HS-5 (cell line): Measurements from ENCODE around the gene HOXA6.

Experiments used
- DNase-seq: peaks from one replicate; pipeline ENCODE4 v3.0.0-alpha.2; 2012; ENCODE audit warnings: low read depth

HOXA6 gene

DNA sequence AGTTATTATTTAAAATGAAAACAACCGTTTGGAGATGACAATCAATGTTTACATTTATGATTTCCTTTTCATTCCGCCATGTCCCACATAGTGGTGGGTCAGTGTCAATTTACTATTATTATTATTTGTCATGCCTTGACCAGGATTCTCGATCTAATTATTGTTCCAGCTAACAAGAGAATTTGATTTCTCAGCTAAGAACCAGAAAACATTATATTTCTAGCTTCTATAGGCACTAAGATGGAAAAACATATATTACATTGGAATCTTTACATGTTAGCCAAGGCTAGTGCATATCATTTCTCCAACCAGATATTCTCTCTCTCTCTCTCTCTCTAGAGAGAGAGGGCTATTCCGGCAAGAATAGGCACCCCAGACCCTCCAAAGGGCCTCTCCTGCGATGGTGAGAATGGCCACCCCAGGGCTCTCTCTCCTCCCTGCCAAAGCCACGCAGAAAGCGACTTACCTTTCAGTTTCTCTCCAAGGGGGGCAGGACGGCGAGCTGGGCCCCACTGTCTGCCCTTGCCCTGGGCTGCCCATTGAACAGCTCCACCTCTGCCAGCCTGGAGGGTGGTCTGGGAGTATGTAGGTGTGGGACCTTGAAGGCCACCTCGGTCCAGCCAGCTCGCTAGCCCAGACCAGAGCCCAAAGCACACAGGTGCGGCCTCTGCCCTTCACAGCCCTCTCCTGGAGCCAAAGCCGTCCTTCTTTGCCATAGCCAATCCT is 2.4 kb upstream of the HOXA6 start:
- DNase-seq: no peak

DNA sequence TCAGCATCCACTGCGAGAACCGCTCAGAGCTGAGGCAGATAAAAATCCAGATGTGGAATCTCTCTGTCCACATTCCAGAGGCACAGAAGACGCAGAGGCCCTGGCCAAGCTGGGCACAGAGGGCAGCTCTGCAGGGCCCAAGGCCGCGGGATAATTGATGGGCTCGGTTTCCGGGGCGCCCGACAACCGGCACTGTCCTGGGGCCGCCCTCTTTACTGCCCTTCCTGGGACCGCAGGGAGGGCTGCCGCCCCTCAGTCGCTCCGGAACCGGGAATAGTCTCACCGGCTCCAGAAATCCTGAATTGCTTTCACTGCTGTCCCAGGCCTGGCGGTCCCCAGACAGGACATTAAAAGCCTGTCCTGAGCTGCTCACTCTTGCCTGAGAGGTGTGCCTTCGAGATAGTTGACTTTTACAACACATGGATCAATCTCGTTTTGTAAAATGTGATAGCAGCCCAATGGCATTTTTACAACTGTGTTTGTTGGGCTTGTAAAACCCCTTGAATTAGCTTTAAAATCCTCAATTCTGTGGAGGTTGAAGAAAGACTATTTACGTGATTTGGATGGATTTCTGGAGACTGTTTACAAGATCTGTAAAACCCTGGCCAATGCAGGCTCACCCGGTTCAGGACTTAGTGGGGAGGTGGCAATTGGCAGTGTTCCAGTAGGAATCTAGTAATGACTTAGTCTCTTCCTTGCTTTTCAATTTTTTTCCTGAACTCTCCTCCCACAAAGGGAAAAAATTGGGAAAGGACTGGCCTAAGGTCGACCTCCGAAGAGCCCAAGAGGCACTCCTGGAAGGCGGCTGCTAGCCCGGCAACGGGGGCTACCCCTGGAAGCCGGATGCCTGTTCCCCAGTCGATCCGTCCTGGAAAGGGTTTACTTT is 1.4 kb upstream of the HOXA6 start:
- no peak for DNase-seq

DNA sequence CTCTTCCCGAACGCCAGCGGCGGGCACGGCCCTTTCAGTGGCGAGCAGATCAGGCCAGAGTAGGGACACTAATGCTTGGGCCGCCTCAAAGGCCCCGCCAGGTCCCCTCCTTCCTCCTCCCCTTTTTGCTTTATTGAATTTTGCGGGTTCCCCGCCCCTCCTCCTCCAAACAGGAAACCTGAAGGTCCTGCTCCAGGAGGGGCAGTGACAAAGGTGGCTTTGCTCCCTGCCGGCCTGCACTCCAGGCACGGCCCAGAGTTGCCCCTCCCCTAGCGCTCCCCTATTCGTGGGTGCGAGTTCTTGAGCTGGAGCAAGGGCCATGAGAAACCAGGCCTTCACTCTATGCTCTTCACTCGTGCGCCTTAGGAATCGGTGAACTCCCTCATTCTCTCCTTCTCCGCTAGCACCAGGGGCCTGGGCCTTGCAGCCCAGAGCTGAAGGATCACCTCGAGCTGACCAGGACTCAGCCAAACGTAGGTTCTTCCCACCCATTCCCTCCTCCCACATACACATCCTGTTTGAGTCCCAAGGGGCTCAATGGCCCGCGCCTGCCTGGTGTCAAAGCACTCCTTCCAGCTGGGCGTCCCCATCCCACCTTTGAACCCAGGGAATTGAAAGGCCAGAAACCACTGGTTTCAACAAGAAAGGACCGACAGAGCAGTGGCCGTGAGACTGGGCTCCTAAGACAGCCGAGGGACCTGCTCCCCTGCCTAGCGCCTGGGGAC is 619 bp upstream of the HOXA6 start:
- DNase-seq: no peak

DNA sequence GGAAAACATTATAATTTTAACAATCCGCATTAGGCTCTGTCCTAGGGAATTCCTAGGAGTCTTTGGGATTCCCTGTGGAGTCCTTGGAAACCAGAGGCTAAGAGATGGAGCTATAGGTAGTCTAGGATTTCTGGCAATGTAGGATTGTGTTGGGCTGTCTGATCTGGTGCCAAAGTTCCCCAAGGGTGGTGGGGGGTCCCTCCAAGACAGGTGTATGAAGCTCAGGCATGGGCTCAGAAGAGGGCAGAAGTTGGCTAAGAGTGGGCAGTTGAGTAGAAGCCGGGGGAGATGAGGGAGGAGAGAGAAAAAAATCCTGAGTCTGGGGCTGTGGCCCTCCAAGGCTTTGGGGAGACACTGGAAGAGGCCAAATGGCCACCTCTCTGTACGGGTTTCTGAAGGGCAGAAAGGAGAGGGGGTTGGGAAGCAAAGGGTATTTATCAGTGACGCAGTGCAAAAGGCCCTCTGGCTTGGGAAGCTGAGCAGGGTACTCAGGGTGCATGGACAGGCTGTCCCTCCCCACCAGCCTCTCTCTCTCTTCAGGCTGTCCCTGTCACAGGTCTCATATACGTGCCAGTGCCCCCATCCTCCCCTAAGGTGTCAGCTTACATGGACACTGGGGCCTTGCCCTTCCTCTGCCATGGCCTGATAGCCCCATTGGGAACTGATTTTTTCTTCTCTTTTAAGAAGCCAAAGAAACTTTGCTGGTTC is 929 bp downstream of the HOXA6 start:
- no peak for DNase-seq

DNA sequence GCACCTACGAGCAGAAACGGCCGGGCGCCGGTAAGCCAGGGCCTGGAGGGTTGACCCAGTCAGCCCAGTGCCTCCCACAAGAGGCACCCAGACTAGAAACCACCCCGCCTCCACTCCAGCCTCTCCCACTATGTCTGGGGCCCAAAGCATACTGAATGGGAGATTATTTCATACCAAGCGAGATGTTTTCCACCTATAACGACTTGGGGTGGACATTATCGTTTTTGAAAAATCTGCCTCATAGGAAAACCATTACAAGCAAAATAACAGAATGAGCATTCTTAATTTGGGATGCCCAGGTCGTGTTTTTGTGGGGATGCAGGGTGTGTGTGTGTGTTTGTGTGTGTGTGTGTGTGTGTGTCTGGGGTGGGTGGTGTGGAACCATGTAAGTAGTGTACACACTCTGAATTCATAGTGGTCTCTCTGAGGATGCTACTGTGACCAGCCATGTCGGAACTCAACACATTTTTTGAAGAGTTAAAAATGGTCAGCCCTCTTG is 1.6 kb downstream of the HOXA6 start:
- no peak for DNase-seq

DNA sequence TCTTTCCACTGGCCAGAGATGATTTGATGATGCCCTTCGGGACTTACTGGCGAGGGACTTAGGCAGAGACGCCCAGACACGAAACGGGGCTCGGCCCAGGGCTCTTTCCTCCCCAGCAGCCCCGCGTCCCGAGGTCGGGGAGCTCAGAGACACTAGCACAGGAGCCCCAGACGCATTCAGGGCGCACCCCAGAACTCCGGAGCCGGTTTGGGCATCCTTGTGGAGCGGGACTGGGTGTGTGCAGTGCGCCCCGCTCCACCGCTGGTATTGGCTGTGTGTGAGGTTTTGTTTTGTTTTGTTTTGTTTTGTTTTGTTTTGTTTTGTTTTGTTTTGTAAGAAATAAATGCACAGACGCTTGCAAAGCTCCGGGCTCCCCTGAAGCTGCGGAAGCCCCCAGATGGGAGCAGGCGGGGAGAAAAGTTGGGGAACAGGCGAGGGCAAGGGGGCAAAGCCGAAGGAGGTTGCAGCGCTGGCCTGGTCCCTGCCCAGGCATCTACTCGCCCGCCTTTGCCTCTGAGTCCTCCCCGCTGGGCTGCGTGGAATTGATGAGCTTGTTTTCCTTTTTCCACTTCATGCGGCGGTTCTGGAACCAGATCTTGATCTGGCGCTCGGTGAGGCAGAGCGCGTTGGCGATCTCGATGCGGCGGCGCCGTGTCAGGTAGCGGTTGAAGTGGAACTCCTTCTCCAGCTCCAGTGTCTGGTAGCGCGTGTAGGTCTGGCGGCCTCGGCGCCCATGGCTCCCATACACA is 2.2 kb downstream of the HOXA6 start:
- no peak for DNase-seq

DNA sequence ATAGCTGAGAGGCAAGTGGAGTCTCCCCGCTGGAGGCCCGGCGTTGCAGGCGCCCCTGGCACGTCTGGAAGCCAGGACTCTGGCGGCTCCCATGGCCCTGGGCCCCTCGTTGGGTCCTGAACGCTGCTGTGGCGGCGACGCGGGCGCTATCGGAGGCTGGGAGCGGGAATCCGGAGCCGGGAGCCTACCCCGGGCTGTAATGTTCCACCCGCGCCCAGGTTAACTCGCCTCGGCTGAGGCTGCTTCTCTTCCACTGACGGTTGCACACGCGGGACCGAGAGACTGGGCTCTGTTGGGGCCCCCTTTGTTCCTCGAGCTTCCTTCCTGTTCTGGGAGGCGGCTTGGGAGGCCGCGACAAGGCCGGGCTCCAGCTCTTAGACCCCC is 2.8 kb downstream of the HOXA6 start:
- no peak for DNase-seq

DNA sequence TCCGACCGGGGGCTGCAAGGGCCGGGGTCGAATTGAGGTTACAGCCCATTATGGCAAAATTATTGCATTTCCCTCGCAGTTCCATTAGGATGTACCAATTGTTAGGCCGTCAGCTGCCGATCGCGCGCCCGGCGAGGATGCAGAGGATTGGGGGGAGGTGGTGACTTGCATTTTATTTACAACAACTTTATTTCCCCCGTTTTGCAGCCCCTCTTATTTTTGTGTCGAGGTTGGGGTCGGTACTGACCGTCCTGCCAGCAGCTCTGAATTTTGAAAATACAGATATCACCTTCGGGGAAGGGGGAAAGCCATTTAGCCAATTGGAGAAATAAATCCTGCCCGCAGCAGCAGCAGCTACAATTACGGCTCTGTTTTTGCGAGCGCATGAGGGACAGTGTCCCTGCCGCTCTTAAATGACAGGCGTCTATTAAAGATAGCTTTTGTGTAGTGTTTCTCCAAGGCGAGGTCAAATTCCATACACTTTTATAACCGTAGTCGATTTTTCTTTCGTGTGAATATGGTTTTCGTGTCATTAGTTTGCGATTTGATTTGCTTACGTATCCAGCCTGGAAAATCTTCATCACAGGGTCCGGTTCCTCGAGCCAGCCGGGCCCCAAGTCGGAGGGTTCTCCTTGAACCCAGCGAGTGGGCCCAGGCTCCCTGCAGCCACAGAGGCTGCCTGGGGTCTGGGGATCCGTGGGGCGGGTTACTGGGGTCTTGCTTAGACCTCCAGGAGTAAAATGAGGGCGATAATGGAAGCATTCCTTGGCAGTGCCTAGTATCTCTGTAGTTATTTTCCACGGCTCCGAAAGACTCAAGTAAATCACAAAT is 3.4 kb downstream of the HOXA6 start:
- DNase-seq: no peak

DNA sequence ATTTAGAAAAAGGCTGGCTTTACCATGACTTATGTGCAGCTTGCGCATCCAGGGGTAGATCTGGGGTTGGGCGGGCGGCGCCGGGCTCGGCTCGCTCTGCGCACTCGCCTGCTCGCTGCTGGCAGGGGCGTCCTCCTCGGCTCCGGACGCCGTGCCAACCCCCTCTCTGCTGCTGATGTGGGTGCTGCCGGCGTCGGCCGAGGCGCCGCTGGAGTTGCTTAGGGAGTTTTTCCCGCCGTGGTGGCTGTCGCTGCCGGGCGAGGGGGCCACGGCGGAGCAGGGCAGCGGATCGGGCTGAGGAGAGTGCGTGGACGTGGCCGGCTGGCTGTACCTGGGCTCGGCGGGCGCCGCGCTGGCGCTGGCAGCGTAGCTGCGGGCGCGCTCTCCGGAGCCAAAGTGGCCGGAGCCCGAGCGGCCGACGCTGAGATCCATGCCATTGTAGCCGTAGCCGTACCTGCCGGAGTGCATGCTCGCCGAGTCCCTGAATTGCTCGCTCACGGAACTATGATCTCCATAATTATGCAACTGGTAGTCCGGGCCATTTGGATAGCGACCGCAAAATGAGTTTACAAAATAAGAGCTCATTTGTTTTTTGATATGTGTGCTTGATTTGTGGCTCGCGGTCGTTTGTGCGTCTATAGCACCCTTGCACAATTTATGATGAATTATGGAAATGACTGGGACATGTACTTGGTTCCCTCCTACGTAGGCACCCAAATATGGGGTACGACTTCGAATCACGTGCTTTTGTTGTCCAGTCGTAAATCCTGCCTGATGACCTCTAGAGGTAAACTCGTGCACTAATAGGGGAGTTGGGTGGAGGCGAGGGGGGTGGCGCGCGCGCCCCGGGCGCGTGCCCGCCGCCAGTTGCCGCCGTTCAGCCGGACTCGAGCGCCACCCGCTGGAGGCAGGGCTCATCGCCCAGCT is 4.3 kb downstream of the HOXA6 start, which contains the start of gene HOXA5:
HOXA5 (minus strand) TSS at position 659 of the 927 bp plus-strand sequence; CDS start at position 585, 74 bp downstream.
- no peak for DNase-seq

DNA sequence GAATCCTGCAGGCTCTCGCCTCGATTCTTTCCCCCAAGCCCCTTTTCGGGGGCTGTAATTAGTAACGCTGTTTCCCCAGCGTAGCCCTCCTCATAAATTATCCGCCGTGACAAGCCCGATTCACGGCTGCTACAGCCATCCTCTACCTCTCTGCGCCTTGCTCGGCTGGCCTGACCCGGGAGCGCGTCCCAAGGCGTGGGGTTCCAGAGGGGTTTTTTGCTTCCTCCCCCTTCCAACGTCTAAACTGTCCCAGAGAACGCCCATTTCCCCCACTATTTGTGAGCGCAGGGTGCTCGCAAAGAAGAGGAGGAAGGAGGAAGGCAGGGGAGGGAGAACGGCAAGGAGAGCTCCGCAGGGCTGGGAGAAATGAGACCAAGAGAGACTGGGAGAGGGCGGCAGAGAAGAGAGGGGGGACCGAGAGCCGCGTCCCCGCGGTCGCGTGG is 5.0 kb downstream of the HOXA6 start:
- DNase-seq: no peak

DNA sequence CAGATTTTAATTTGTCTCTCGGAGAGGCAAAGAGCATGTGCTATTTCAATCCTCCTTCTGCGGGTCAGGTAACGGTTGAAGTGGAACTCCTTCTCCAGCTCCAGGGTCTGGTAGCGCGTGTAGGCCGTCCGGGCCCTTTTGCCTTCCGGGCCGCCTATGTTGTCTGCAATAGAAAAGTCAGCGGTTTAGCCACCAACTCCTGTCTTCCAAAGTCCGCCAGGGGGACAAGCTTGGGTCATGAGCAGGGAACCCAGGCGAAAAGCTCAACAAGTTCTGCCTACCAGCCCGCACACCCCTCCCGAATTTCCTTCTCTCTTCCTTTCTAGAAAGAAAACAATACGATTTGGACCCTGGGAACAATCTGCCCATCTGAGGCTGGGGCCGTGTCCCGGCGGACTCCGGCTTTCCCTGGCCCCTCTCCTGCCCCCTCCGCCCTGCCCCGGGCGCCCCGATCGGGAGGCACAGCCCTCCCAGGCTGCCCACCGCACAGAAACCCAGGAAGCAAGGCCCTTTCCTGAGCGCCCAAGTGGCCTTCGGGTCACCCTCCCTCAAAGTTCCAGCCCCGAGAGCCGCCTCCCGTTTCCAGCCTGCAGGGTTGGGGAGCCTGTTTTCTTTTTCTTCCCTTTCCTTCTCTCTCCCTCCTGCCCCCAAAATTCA is 5.5 kb downstream of the HOXA6 start:
- no peak for DNase-seq

DNA sequence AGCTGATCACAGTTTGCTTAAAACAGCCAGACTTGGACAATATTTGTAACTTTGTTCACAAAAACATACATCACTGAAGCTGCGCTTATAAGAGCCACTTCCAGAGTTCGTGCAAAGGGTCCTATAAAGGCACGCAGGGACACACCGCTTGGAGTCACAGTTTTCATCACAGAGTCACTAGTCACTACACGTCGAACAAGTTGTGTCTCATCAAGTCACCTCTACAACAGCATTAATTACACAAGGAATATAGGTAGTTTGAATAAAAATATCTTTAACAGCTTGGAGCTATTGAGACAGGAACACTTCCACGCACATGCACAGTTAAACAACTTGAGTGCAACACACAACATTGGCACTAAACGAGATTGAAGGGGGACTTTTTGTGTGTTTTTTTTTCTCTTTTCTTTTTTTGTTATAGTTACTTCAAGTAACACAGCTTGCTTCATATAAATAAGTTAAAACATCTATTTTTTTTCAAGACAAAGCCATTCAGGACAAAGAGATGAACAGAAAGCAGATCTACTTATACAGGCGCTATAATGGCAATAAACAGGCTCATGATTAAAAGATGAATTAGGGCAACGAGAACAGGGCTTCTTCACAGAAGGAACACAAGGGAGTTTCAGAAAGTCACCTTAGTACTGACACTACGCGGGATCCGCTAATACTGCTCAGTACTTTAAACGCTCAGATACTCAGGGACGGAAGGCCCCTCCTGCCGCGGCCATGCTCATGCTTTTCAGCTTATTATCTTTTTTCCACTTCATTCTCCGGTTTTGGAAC is 6.2 kb downstream of the HOXA6 start:
- no peak for DNase-seq

DNA sequence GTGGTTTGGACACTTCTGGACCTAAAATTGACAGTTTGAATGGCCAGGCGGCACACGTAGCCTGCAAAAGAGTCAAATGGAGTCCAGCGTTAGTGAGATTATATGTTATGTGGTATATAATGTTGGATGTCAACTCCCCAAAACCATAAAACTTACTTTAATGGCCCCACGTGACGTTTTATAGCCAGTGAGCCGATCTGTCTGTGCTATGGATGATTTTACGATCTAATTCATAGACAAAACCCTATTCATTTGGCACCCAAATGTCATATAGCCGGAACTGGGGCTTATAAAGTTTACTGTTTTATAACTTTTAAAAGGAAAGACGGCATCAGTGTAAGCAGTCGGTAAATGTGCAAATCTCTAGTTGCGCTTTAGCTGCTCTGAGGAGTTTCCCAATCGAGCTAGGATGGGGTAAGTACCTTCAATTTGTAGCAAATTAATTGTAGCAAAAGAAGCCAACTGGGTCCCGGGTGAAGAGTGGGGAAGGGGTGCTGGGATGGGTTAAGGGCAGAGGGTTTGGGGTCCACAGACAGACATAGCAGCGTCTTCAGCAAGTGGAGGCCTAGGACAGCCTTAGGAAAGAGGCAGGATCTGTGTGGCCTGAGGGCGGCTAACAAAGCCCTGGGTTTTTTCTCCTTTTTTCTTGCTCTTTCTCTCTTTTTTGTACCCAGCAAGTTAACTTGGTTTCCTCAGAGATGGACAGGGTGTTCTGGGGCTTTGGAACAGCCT is 7.3 kb downstream of the HOXA6 start:
- no peak for DNase-seq

DNA sequence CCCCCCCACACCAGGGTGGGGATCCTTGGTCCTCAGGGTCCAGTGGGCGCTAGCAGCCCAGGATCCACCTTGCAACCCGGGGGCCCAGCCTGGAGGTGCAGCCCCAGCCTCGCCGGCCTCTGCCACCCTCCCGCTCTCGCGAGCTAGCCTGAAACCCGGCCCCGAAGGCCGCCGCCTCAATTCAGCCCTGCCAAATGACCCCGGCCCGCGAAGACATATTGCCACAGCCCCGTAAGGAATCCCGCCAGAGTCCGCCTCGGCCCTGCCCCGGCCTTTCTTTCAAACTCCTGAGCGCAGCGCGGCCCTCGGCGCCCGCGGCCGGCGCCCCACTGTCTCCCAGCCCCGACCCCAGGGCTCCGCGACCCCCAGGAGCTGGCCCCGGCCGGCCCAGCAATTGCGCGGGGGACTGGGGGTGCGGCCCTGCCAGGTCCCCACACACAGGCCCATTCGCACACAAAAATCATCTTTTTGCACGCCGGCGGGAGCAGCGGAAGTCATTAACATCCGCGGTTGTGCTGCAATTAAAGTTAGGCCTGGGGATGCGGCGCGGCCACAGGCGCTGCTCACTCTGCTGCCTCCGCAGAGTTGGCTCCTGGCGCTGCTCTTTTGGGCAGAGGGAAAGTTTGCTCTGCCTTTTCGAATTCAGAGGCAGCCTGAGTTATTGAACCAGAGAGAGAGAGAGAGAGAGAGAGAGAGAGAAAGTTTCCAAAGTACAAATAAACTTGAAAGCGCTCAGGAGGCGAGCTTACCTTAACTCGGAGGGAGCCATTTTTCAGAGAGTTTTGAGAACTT is 8.0 kb downstream of the HOXA6 start:
- no peak for DNase-seq

DNA sequence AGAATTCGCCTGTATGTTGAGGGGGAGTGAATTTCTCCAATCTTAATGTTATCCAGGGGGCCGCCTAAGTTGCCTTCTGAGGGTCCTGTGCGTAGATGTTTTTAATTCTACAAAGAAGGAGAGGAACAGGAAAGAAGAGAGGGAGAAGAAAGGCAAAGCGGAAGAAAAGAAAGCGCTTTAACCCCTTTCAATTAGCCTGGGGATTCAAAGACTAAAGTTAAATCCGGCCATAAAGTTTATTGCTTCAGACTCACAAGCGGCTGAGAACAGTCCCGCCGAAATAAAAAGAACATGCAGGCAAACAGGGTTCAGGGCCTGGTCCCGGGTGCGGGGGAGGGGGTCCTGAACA is 8.6 kb downstream of the HOXA6 start:
- DNase-seq: no peak

DNA sequence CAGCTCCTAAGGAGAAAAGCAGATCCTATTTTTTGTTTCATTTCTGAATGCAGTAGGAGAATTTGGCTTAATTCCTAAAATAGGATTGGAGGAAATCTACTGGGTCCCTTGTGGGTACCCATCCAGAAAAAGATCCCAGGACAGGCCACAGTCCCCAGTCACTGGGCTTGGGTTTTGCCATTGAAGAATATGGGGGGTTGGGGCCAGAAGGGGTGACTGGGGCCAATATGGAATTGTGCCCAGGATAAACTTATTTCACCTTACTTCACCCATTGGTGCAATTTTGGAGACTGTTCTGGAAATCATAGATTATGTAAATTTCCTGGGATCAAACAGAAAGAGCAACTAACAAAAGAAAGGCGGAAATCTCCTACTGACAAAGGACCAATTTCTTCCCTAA is 9.1 kb downstream of the HOXA6 start:
- no peak for DNase-seq
